ENCODE results near the gene PMIS2.

The PMIS2 gene

GRCh38 chr19:35549174-35549788 lies 36.7 kb upstream of the PMIS2 start:
- H3K36me3 ChIP-seq (ENCODE audit: insufficient read depth, low read length): no peaks in the 10 kb centered on the region
- no peaks in the 10 kb centered on the region for H3K9me3 ChIP-seq (ENCODE audit: low read length)
- no peak overlapping the region for H3K9ac ChIP-seq (ENCODE audit: low read length)
- H3K27me3 ChIP-seq (ENCODE audit: control insufficient read depth in 1 of 2, insufficient read depth in 2 of 2, low read length in 2 of 2): no peaks in the 10 kb centered on the region
- no peak overlapping the region for H3K4me3 ChIP-seq (ENCODE audit: low read depth in 1 of 2, low read length in 2 of 2)
- H3K27ac ChIP-seq (ENCODE audit: low read depth, low read length): no peak overlapping the region
- H3K4me1 ChIP-seq (ENCODE audit: insufficient read depth, low read length): peaks cover 18% of the 10 kb centered on the region

- Histone ChIP-seq H3K4me1 (ENCODE audit: insufficient read depth, low read length) (peaks cover 14% of the 10 kb centered on the region), H3K9me3 (ENCODE audit: low read length) (no peaks in the 10 kb centered on the region), H3K4me3 (ENCODE audit: low read depth in 1 of 2, low read length in 2 of 2) (no peak overlapping the region), H3K27ac (ENCODE audit: low read depth, low read length) (no peak overlapping the region), H3K9ac (ENCODE audit: low read length) (no peak overlapping the region), H3K36me3 (ENCODE audit: insufficient read depth, low read length) (no peaks in the 10 kb centered on the region), H3K27me3 (ENCODE audit: control insufficient read depth in 1 of 2, insufficient read depth in 2 of 2, low read length in 2 of 2) (no peaks in the 10 kb centered on the region)
Measured at GRCh38 chr19:35549879-35550523, 36.0 kb upstream of the PMIS2 start.

- Histone ChIP-seq H3K4me3 (ENCODE audit: low read depth in 1 of 2, low read length in 2 of 2) (no peak overlapping the region), H3K36me3 (ENCODE audit: insufficient read depth, low read length) (no peaks in the 10 kb centered on the region), H3K9ac (ENCODE audit: low read length) (no peak overlapping the region), H3K9me3 (ENCODE audit: low read length) (no peaks in the 10 kb centered on the region), H3K27me3 (ENCODE audit: control insufficient read depth in 1 of 2, insufficient read depth in 2 of 2, low read length in 2 of 2) (peaks cover 0 to 5% of the 10 kb centered on the region in 2 donors), H3K27ac (ENCODE audit: low read depth, low read length) (no peak overlapping the region), H3K4me1 (ENCODE audit: insufficient read depth, low read length) (peaks cover 10% of the 10 kb centered on the region)
Measured at GRCh38 chr19:35551091-35551810, 34.7 kb upstream of the PMIS2 start.

- H3K9ac ChIP-seq (ENCODE audit: low read length): no peak overlapping the region
- H3K4me1 ChIP-seq (ENCODE audit: insufficient read depth, low read length): no peaks in the 10 kb centered on the region
- H3K4me3 ChIP-seq (ENCODE audit: low read depth in 1 of 2, low read length in 2 of 2): no peak overlapping the region
- no peaks in the 10 kb centered on the region for H3K36me3 ChIP-seq (ENCODE audit: insufficient read depth, low read length)
- no peak overlapping the region for H3K27ac ChIP-seq (ENCODE audit: low read depth, low read length)
- H3K9me3 ChIP-seq (ENCODE audit: low read length): no peaks in the 10 kb centered on the region
- H3K27me3 ChIP-seq (ENCODE audit: control insufficient read depth in 1 of 2, insufficient read depth in 2 of 2, low read length in 2 of 2): peaks cover 0 to 13% of the 10 kb centered on the region in 2 donors
Measured at GRCh38 chr19:35552534-35553384, 33.2 kb upstream of the PMIS2 start.

GRCh38 chr19:35553385-35554000 lies 32.5 kb upstream of the PMIS2 start:
- no peak overlapping the region for H3K9ac ChIP-seq (ENCODE audit: low read length)
- no peak overlapping the region for H3K4me3 ChIP-seq (ENCODE audit: low read depth in 1 of 2, low read length in 2 of 2)
- peaks cover 0 to 21% of the 10 kb centered on the region in 2 donors for H3K27me3 ChIP-seq (ENCODE audit: control insufficient read depth in 1 of 2, insufficient read depth in 2 of 2, low read length in 2 of 2)
- H3K4me1 ChIP-seq (ENCODE audit: insufficient read depth, low read length): no peaks in the 10 kb centered on the region
- H3K36me3 ChIP-seq (ENCODE audit: insufficient read depth, low read length): no peaks in the 10 kb centered on the region
- H3K27ac ChIP-seq (ENCODE audit: low read depth, low read length): no peak overlapping the region
- H3K9me3 ChIP-seq (ENCODE audit: low read length): no peaks in the 10 kb centered on the region

- Histone ChIP-seq H3K9me3 (ENCODE audit: low read length) (no peaks in the 10 kb centered on the region), H3K36me3 (ENCODE audit: insufficient read depth, low read length) (no peaks in the 10 kb centered on the region), H3K27me3 (ENCODE audit: control insufficient read depth in 1 of 2, insufficient read depth in 2 of 2, low read length in 2 of 2) (peaks cover 5 to 26% of the 10 kb centered on the region in 2 donors), H3K4me1 (ENCODE audit: insufficient read depth, low read length) (no peaks in the 10 kb centered on the region), H3K9ac (ENCODE audit: low read length) (no peak overlapping the region), H3K4me3 (ENCODE audit: low read depth in 1 of 2, low read length in 2 of 2) (no peak overlapping the region), H3K27ac (ENCODE audit: low read depth, low read length) (no peak overlapping the region)
Measured at GRCh38 chr19:35554076-35554475, 31.9 kb upstream of the PMIS2 start.

GRCh38 chr19:35555301-35556005 lies 30.5 kb upstream of the PMIS2 start:
- no peak overlapping the region for H3K27ac ChIP-seq (ENCODE audit: low read depth, low read length)
- H3K4me3 ChIP-seq (ENCODE audit: low read depth in 1 of 2, low read length in 2 of 2): no peak overlapping the region
- no peaks in the 10 kb centered on the region for H3K36me3 ChIP-seq (ENCODE audit: insufficient read depth, low read length)
- H3K4me1 ChIP-seq (ENCODE audit: insufficient read depth, low read length): no peaks in the 10 kb centered on the region
- H3K9ac ChIP-seq (ENCODE audit: low read length): no peak overlapping the region
- H3K9me3 ChIP-seq (ENCODE audit: low read length): no peaks in the 10 kb centered on the region
- H3K27me3 ChIP-seq (ENCODE audit: control insufficient read depth in 1 of 2, insufficient read depth in 2 of 2, low read length in 2 of 2): peaks cover 10 to 40% of the 10 kb centered on the region in 2 donors

- no peaks in the 10 kb centered on the region for H3K4me1 ChIP-seq (ENCODE audit: insufficient read depth, low read length)
- no peak overlapping the region for H3K27ac ChIP-seq (ENCODE audit: low read depth, low read length)
- no peaks in the 10 kb centered on the region for H3K9me3 ChIP-seq (ENCODE audit: low read length)
- H3K4me3 ChIP-seq (ENCODE audit: low read depth in 1 of 2, low read length in 2 of 2): no peak overlapping the region
- no peaks in the 10 kb centered on the region for H3K36me3 ChIP-seq (ENCODE audit: insufficient read depth, low read length)
- no peak overlapping the region for H3K9ac ChIP-seq (ENCODE audit: low read length)
- H3K27me3 ChIP-seq (ENCODE audit: control insufficient read depth in 1 of 2, insufficient read depth in 2 of 2, low read length in 2 of 2): peaks cover 10 to 47% of the 10 kb centered on the region in 2 donors
Measured at GRCh38 chr19:35556025-35556590, 29.9 kb upstream of the PMIS2 start.

GRCh38 chr19:35556846-35557538 lies 29.0 kb upstream of the PMIS2 start:
- Histone ChIP-seq H3K9me3 (ENCODE audit: low read length) (no peaks in the 10 kb centered on the region), H3K36me3 (ENCODE audit: insufficient read depth, low read length) (no peaks in the 10 kb centered on the region), H3K4me1 (ENCODE audit: insufficient read depth, low read length) (no peaks in the 10 kb centered on the region), H3K9ac (ENCODE audit: low read length) (no peak overlapping the region), H3K27ac (ENCODE audit: low read depth, low read length) (no peak overlapping the region), H3K4me3 (ENCODE audit: low read depth in 1 of 2, low read length in 2 of 2) (no peak overlapping the region), H3K27me3 (ENCODE audit: control insufficient read depth in 1 of 2, insufficient read depth in 2 of 2, low read length in 2 of 2) (peaks cover 10 to 50% of the 10 kb centered on the region in 2 donors)

All from muscle layer of colon (tissue), 2 donors.